Ishikawa (cell line): ENCODE measurements around the gene GAL3ST3.

Experiments used
- CEBPB ChIP-seq: IDR thresholded peaks from 2 replicates; pipeline ENCODE4 v1.6.1; 2012
- CREB1 ChIP-seq: IDR thresholded peaks from 2 replicates; pipeline ENCODE4 v1.6.1; 2012; ENCODE audit warnings: low read depth
- EGR1 ChIP-seq: IDR thresholded peaks from 2 replicates; pipeline ENCODE4 v1.6.1; 2012
- EP300 ChIP-seq: IDR thresholded peaks from 2 replicates; pipeline ENCODE4 v1.6.1; 2012; ENCODE audit warnings: borderline replicate concordance
- FOXM1 ChIP-seq: IDR thresholded peaks from 2 replicates; pipeline ENCODE4 v1.6.1; 2012; ENCODE audit warnings: low read depth, borderline replicate concordance
- NFIC ChIP-seq: IDR thresholded peaks from 2 replicates; pipeline ENCODE4 v1.6.1; 2012
- RAD21 ChIP-seq: IDR thresholded peaks from 2 replicates; pipeline ENCODE4 v1.6.1; 2012; ENCODE audit warnings: low read depth
- REST ChIP-seq: IDR thresholded peaks from 2 replicates; pipeline ENCODE4 v1.6.1; 2012; ENCODE audit warnings: low read depth, mild to moderate bottlenecking
- TAF1 ChIP-seq: IDR thresholded peaks from 2 replicates; pipeline ENCODE4 v1.6.1; 2012; ENCODE audit warnings: low read depth, mild to moderate bottlenecking
- TCF12 ChIP-seq: IDR thresholded peaks from 2 replicates; pipeline ENCODE4 v1.6.1; 2012; ENCODE audit warnings: low read depth
- TEAD4 ChIP-seq: IDR thresholded peaks from 2 replicates; pipeline ENCODE4 v1.6.1; 2012
- USF1 ChIP-seq: IDR thresholded peaks from 2 replicates; pipeline ENCODE4 v1.6.1; 2012
- YY1 ChIP-seq: IDR thresholded peaks from 2 replicates; pipeline ENCODE4 v1.6.1; 2012; ENCODE audit warnings: low read depth
- ZBTB7A ChIP-seq: IDR thresholded peaks from 2 replicates; pipeline ENCODE4 v1.6.1; 2012; ENCODE audit warnings: low read depth

Gene GAL3ST3

GRCh38 chr11:65997286-65997685 lies 51.7 kb downstream of the GAL3ST3 start:
- TF ChIP-seq EGR1 = no peak
- no peak for TF ChIP-seq ZBTB7A
- TF ChIP-seq CREB1 = no peak
- no peak for TF ChIP-seq EP300
- TF ChIP-seq FOXM1 = no peak
- no peak for TF ChIP-seq RAD21

- TF ChIP-seq REST (no peak), RAD21 (no peak), NFIC (no peak), CEBPB (no peak), EGR1 (no peak), TEAD4 (no peak), YY1 (no peak), ZBTB7A (no peak), USF1 (no peak), TCF12 (no peak), FOXM1 (no peak), TAF1 (no peak)
Observed at GRCh38 chr11:65992056-65992455, 56.9 kb downstream of the GAL3ST3 start.
